SK-N-SH treated with all-trans-retinoic acid at 6 μM for 48 hours (cell line): ENCODE data around the gene MPP1.
A peak's percentile ranks its signal among the peaks of the same experiment; 100 is the strongest.

Experiments used
- ATAC-seq: fragments of 200-7000 bp; cut with Tn5 transposase; 3 replicates; pipeline ENCODE4 v1.9.1; 2020; ENCODE audit warnings: mild to moderate bottlenecking, moderate library complexity
- ARNTL ChIP-seq: fragments of 450-650 bp; formaldehyde crosslinking; IDR thresholded peaks from 2 replicates; pipeline ENCODE4 v1.5.0; 2020; ENCODE audit warnings: low read depth, mild to moderate bottlenecking, moderate library complexity, borderline replicate concordance
- BACH2 ChIP-seq: fragments of 250-450 bp; sonication (Bioruptor Pico); IDR thresholded peaks from 2 replicates; pipeline ENCODE4 v1.9.0; 2021; ENCODE audit warnings: mild to moderate bottlenecking, borderline replicate concordance
- CREB5 ChIP-seq: fragments of 250-450 bp; sonication (Bioruptor Pico); IDR thresholded peaks from 2 replicates; pipeline ENCODE4 v1.5.1; 2020; ENCODE audit warnings: low read depth, mild to moderate bottlenecking, moderate library complexity
- CSRNP3 ChIP-seq: fragments of 250-450 bp; sonication (Bioruptor Pico); IDR thresholded peaks from 2 replicates; pipeline ENCODE4 v1.5.1; 2021; ENCODE audit warnings: mild to moderate bottlenecking, moderate library complexity
- ESRRG ChIP-seq: fragments of 250-450 bp; sonication (Bioruptor Pico); IDR thresholded peaks from 2 replicates; pipeline ENCODE4 v1.6.1; 2021; ENCODE audit warnings: mild to moderate bottlenecking
- GLIS3 ChIP-seq: fragments of 250-450 bp; sonication (Bioruptor Pico); IDR thresholded peaks from 2 replicates; pipeline ENCODE4 v1.5.0; 2020; ENCODE audit warnings: mild to moderate bottlenecking, moderate library complexity
- ISL1 ChIP-seq: fragments of 250-450 bp; sonication (Bioruptor Pico); IDR thresholded peaks from 2 replicates; pipeline ENCODE4 v2.1.2; 2022; ENCODE audit warnings: mild to moderate bottlenecking, moderate library complexity
- OSR1 ChIP-seq: fragments of 250-450 bp; sonication (Bioruptor Pico); IDR thresholded peaks from 2 replicates; pipeline ENCODE4 v1.8.0; 2022; ENCODE audit warnings: moderate library complexity, mild to moderate bottlenecking, inconsistent platforms
- PATZ1 ChIP-seq: fragments of 250-450 bp; sonication (Bioruptor Pico); IDR thresholded peaks from 2 replicates; pipeline ENCODE4 v1.8.0; 2020; ENCODE audit warnings: mild to moderate bottlenecking, moderate library complexity, borderline replicate concordance
- POU6F1 ChIP-seq: fragments of 250-450 bp; sonication (Bioruptor Pico); IDR thresholded peaks from 2 replicates; pipeline ENCODE4 v1.8.0; 2021; ENCODE audit warnings: low read depth, mild to moderate bottlenecking, moderate library complexity, borderline replicate concordance
- PPARA ChIP-seq: fragments of 250-450 bp; sonication (Bioruptor Pico); IDR thresholded peaks from 2 replicates; pipeline ENCODE4 v1.5.0; 2020; ENCODE audit warnings: mild to moderate bottlenecking, borderline replicate concordance
- RARB ChIP-seq: fragments of 250-450 bp; sonication (Bioruptor Pico); IDR thresholded peaks from 2 replicates; pipeline ENCODE4 v1.8.0; 2021; ENCODE audit warnings: mild to moderate bottlenecking, moderate library complexity
- SNAI2 ChIP-seq: fragments of 250-450 bp; sonication (Bioruptor Pico); IDR thresholded peaks from 2 replicates; pipeline ENCODE4 v1.5.0; 2020; ENCODE audit warnings: mild to moderate bottlenecking, moderate library complexity
- TCF4 ChIP-seq: fragments of 250-450 bp; sonication (Bioruptor Pico); IDR thresholded peaks from 2 replicates; pipeline ENCODE4 v1.8.0; 2021; ENCODE audit warnings: mild to moderate bottlenecking, moderate library complexity, borderline replicate concordance
- TOX ChIP-seq: fragments of 250-450 bp; sonication (Bioruptor Pico); IDR thresholded peaks from 2 replicates; pipeline ENCODE4 v1.8.0; 2021; ENCODE audit warnings: mild to moderate bottlenecking, moderate library complexity, borderline replicate concordance
- TSHZ2 ChIP-seq: fragments of 250-450 bp; sonication (Bioruptor Pico); IDR thresholded peaks from 2 replicates; pipeline ENCODE4 v1.5.0; 2020; ENCODE audit warnings: mild to moderate bottlenecking, moderate library complexity
- ZC3H10 ChIP-seq: fragments of 250-450 bp; sonication (Bioruptor Pico); IDR thresholded peaks from 2 replicates; pipeline ENCODE4 v1.5.1; 2021; ENCODE audit warnings: mild to moderate bottlenecking, moderate library complexity
- ZFP3 ChIP-seq: fragments of 250-450 bp; sonication (Bioruptor Pico); IDR thresholded peaks from 2 replicates; pipeline ENCODE4 v1.5.0; 2020; ENCODE audit warnings: mild to moderate bottlenecking, moderate library complexity
- ZNF565 ChIP-seq: fragments of 450-650 bp; formaldehyde crosslinking; conservative IDR thresholded peaks from 2 replicates; pipeline ENCODE4 v1.5.0; 2020; ENCODE audit warnings: low read depth, mild to moderate bottlenecking, moderate library complexity
- ZNF70 ChIP-seq: fragments of 450-650 bp; formaldehyde crosslinking; IDR thresholded peaks from 2 replicates; pipeline ENCODE4 v1.5.0; 2020; ENCODE audit warnings: mild to moderate bottlenecking, moderate library complexity
- ZNF8 ChIP-seq: fragments of 450-650 bp; formaldehyde crosslinking; IDR thresholded peaks from 2 replicates; pipeline ENCODE4 v1.5.0; 2020; ENCODE audit warnings: mild to moderate bottlenecking, moderate library complexity

MPP1 gene

GRCh38 chrX:154762537-154763296 is 42.6 kb downstream of the MPP1 start, which contains the start of gene DKC1:
Gene DKC1 (plus strand): TSS chrX:154762864. CDS start chrX:154762966, 102 bp downstream.
- TF ChIP-seq RARB (CRISPR knock-in tag) = no peak
- no peak for TF ChIP-seq ZNF70
- no peak for TF ChIP-seq TSHZ2
- no peak for TF ChIP-seq CREB5 (CRISPR knock-in tag)
- TF ChIP-seq ZC3H10 (CRISPR knock-in tag) = no peak
- TF ChIP-seq GLIS3 (CRISPR knock-in tag) = no peak
- TF ChIP-seq ESRRG = no peak
- TF ChIP-seq PATZ1 (CRISPR knock-in tag) = no peak
- no peak for TF ChIP-seq ZNF565
- no peak for TF ChIP-seq ZFP3
- TF ChIP-seq POU6F1 (CRISPR knock-in tag) = no peak
- no peak for TF ChIP-seq ZNF8
- peak; percentile 94 for ATAC-seq

- TF ChIP-seq PPARA (CRISPR knock-in tag) = no peak
Observed at GRCh38 chrX:154761977-154762536, 43.2 kb downstream of the MPP1 start.

GRCh38 chrX:154758696-154759095 is 46.6 kb downstream of the MPP1 start:
- no peak for ATAC-seq
- TF ChIP-seq GLIS3 (CRISPR knock-in tag) = no peak
- no peak for TF ChIP-seq ZNF70
- no peak for TF ChIP-seq OSR1 (CRISPR knock-in tag)
- no peak for TF ChIP-seq SNAI2
- no peak for TF ChIP-seq ZC3H10 (CRISPR knock-in tag)
- no peak for TF ChIP-seq TOX (CRISPR knock-in tag)
- TF ChIP-seq ISL1 (CRISPR knock-in tag) = no peak
- no peak for TF ChIP-seq PPARA (CRISPR knock-in tag)
- TF ChIP-seq TSHZ2 = no peak
- no peak for TF ChIP-seq BACH2
- no peak for TF ChIP-seq ZNF565
- TF ChIP-seq CSRNP3 (CRISPR knock-in tag) = no peak
- TF ChIP-seq ARNTL (CRISPR knock-in tag) = no peak
- TF ChIP-seq TCF4 = no peak
- TF ChIP-seq POU6F1 (CRISPR knock-in tag) = no peak

More at GRCh38 chrX:154761977-154762536, 43.2 kb downstream of the MPP1 start:
- no peak for ATAC-seq
